ENCODE results near the gene FNDC3B.

FNDC3B gene

DNA sequence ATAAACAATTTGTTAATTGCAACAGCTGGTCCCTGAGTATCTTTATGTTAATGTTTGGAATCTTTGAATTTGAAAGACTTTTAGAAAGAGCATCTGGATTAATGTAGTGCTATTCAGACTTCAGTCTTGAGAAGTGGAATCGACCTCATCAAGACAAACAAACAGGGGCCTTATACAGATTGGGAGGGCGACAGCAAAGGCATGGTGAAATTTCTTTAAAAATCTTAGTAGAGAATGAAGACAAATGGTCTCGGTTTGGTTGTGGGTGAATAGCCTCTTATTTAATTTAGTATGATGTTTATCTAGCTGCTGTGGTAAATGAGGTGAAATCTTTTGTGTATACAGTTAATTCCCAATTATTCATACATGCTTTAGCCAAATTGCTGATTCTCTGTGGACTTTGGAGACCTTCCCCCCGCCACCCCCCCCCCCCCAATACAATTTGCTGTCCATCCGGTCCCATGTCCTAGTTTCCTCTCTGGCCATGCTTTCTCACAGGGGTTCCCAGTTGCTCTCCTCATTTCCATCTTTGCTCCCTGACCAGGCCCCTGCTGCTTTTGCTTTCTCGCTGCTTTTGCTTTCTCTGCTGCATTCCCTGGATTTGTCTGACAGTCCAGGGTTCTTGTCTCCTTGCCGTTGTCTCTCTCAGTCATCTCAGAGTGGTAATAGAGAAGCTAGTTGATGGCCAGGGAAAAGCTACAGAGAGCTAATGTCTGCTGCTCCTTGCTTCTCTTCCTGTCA is 135.3 kb downstream of the FNDC3B start:
- no peak for DNase-seq

DNA sequence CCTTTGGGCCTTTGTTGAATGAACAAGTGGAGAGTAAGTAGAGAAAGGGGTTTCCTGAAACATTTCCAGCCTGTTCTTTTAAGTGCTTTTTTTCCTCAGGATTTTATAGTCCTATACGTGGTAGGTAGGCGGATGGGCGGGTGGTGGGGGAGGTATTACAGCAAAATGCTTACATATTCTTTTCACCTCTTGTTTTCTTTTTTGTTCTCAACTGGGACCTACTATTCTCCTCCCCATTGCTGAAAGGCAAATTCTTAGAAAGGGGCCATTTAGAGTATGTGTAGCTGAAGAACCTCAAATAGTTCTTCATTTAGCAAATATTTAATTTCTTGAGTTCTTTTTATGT is 135.8 kb downstream of the FNDC3B start:
- no peak for DNase-seq

DNA sequence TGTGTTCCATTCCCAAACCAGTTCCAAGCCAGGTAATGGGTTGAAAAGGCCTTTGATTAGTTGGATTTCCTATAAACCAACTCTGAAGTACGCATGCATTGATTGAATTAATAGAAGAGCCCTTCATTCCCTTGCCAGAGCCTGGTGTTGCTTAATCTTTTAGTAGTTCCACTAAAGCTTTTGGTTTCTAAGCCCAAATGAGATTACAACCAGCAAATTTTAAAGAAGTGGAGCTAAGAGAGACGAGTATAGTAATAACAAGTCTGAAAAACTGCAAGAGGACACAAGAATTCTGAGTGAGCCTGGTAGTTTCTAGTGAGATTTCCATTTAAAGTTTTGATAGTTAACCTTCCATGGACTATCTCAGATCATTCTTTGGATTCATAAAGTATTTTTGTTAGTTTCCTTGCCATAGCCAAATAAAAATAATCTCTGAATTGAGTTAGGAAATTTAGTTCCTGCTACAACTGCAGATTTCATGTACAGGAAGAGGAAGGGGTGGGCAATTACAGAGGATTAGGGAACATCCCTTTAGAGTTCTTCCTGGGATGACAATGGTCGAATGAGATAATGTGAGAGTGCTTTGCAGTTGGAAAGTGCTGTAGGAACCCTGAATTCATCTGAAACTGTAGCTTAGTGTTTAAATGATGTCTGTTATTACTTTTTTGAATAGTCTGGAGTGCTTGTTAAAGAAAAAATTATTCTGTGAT is 136.8 kb downstream of the FNDC3B start:
- DNase-seq: no peak

DNA sequence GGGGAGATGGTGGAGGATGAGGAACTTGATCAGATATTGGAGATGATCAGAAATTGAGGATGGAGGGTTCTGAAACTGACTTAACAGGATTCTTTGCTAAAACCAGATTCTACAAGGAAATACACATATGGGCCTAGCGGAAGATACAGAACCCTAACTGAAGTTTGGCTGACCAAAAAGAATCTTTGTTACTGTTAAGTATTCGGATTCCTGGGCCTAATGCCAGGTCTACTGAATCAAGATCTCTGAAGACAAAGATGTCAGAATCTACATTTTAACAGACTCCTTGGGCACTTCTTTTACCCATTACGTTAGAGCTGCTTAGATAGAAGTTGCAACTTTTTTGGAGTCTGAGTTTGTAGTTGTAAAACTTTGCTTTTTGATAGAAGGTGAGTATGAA is 137.7 kb downstream of the FNDC3B start:
- no peak for DNase-seq

DNA sequence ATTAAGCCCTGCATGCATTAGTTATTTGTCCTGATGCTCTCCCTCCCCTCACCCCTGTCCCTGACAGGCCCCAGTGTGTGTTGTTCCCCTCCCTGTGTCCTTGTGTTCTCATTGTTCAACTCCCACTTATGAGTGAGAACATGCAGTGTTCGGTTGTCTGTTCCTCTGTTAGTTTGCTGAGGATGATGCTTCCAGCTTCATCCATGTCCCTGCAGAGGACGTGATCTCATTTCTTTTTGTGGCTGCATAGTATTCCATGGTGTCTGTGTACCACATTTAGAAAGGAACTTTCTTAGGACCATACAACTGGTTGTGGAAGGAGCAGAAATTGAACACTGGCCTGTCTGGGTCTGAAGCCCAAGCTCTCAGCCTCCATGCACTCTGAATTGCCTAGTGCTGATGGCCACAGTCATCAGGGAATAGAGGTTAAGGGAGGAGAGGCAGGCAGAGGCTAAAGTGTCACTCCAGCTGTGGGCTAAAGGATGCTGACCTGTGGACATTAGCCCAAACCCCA is 138.5 kb downstream of the FNDC3B start:
- DNase-seq: no peak

DNA sequence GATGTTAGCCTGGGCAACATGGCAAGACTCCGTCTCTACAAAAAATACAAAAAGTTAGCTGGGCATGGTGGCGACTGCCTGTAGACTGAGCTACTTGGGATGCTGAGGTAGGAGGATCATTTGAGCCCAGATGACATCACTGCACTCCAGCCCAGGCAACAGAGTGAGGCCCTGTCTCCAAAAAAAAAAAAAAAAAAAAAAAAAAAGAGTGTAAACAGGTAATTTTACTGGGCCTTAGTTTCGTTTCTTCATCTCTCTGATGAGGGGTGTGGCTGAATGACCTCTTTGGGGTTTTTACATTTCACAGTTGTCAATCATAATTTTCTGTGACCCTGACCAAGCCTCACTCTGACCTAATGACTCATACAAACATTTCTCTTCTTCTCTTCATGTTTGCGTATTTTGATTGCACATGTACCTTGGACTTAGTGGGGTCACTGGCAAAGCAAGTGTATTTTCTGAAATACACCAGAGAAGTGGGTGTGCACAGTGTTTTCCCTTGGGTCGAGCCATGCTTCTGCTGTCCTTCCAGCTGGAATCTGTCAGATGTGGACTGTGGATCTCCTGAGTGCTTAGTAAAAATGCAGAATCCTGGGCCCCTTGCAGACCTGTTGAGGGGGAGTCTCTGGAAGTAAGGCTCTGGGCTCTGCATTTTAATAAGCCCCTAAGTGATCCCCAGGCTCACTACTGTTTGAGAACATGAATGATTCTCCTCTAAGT is 140.5 kb downstream of the FNDC3B start:
- no peak for DNase-seq

DNA sequence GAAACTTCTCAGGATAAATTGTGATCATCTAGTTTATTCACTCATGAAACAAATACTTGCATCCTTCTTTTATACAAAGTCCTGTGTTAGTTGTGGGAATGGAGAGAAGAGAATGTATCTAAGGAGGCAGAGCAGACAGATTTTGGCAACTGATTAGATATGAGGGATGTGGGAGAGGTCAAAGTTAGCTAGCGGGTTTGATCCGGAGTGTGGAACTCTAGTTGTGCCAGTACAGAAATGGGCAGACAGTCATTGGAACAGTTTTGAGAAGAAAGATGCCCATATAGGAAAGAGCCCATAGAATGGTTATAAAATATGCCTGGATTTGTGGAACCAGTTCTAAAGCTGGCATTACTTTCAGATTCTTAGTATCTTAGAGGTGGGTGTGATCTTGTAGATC is 141.1 kb downstream of the FNDC3B start:
- no peak for DNase-seq

DNA sequence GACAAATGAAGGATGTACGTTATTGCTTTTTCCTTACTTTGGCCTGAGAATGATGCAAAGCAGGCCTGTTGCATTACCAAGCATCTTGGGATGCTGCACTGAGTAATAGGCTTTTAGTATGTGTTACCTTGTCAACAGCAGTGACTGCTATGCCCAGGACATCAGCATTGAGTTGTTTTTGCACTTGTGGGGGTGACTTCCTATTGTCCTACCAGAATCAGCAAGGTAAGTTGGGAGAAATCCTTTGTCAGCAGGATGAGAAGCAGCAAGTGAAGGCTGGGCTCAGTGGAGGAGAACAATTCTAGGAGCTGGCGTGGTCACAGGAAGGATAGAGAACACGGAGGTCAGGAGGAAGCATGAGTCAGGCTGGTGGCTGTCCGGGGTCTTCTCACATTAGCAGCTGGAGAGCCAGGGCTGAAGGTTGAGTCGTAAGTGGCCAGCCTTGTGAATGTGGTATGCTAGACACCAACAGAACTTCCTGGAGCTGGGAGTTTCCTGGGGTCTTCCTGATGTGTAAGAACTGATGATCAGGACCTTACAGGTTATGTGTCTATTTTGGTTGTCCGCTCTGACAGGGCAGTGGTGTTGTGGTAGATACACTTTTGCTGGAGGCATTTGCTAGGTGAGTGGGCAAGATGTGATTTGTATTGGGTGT is 142.7 kb downstream of the FNDC3B start:
- no peak for DNase-seq

DNA sequence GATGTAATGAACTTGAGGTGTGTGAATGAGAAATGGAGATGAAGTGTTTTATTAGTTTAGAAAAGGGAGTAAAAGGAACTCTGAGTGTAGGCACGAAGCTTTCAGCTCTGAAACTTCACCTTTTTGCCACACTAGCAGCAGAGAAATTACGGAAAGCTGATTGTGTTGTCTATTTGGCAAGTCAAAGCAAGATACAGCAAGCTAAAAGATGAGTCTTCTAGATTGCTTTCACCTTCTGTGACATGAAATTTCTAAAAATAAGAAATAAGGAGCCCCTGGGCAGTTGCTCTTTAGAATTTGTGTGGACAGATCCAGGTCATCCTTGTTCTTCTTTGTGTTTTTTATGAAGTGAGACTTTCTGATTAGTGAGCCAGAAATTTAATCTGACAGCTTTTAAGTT is 143.4 kb downstream of the FNDC3B start:
- no peak for DNase-seq

DNA sequence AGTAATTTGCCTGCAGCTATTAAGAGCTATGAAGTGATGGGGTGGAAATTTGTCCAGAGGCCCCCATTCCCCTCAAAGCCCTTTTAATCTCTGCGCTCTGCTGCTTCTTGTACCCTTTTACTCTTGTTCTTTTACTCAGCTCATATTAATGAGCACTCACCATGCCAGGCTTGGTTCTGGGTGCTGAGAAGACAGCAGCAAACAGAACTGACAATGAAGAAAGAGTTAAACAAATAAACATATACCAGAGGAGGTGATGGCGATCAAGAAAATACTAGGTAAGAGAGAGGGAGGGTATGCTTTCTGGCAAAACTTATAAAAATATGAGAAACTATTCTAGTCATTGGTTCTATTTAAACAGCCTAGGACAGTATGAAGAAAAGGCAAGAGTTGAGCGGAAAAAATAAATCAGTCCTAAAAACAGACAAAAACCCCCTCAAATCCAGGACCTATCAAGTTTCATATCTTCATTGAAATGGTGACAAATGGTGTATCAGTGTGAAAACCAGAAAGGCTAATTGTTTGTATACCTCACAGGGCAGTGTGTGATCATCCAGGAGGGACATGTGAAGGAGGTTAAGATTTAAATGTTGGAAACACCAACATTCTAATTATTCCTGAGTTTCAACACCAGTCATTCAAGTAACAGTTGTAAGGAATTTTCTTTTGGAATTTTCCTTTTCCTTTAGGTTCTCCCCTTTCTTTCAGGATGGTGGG is 144.9 kb downstream of the FNDC3B start:
- no peak for DNase-seq

DNA sequence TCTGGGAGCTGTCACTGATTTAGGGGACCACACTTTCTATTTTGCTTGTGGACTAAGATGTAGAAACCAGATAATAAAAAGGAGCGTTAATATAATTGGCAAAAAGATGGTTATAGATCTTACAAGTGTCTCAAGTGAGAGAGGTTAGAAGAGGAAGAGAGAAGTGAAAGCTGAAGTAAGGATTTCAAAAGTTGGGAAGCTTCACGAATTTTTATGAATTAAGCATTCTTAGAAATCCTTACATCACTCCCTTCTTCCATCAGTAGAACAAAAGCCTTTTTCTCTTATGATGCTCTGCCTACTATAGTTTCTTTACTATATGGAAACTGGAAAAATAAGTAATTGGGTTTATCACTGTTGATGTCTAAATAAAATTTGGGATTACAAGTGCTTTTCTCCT is 146.5 kb downstream of the FNDC3B start:
- no peak for DNase-seq

DNA sequence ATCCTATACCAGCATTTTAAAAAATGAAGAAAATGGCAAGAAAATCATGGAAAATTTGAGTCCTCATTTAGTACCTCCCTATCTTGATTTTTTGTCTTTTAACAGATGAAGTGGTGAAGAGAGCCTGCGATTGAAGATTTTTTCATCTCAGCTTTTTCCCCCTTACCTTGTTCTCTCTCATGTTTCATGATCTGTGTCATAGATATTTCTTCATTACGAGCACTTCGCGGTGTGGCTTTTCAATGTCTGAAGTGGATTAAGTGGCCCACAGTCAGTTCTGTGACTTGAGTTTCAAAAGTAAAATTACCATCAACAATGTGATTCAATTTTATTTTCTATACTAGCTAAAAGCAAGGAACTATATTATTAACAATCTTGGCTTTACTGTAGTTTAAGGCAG is 147.2 kb downstream of the FNDC3B start:
- no peak for DNase-seq

DNA sequence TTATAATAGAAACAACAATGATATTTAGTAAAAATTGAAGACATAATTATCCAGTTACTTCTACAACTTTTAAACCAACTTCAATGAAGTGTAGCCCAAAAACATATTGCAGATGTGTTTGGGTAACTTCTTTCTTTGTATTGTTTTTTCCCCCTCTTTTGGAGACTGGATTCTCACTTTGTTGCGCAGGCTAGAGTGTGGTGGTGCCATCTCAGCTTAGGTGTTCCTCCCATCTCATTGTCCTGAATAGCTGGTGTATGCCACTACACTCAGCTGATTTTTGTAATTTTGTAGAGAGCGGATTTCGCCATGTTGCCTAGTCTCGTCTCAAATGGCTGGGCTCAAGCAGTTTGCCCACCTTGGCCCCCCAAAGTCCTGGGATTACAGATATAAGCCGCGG is 148.1 kb downstream of the FNDC3B start:
- DNase-seq: no peak

DNA sequence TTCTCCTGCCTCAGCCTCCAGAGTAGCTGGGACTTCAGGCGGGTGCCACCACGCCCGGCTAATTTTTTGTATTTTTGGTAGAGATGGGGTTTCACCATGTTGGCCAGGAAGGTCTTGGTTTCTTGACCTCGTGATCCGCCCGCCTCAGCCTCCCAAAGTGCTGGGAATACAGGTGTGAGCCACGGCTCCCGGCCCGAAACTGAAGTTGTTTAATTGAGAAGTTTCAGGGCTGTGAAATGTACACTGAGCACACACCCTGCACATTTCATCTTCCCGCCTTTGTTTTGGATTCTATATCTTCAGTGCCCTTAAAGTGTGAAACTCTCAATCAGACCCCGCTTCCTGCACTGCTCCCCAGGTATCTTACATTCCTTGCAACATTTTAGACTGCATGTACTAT is 149.1 kb downstream of the FNDC3B start:
- DNase-seq: no peak

DNA sequence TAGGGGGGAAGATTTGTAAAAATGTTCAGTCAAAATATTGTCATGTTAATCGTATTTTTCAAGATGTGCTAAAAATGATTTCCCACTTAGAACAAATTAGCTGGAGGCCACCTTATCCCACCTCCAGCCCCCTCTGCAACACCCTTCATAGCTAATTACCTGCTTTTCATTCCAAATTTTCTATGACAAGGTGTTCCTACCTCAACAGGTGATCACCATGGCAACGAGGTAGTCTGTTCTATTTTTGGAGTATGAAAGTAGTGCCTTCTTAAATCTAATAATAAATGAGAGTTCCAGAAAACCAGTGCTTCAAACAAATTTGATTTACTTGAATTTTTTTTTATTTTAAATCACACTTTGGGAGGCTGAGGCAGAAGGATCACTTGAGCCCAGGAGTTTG is 149.8 kb downstream of the FNDC3B start:
- no peak for DNase-seq

DNA sequence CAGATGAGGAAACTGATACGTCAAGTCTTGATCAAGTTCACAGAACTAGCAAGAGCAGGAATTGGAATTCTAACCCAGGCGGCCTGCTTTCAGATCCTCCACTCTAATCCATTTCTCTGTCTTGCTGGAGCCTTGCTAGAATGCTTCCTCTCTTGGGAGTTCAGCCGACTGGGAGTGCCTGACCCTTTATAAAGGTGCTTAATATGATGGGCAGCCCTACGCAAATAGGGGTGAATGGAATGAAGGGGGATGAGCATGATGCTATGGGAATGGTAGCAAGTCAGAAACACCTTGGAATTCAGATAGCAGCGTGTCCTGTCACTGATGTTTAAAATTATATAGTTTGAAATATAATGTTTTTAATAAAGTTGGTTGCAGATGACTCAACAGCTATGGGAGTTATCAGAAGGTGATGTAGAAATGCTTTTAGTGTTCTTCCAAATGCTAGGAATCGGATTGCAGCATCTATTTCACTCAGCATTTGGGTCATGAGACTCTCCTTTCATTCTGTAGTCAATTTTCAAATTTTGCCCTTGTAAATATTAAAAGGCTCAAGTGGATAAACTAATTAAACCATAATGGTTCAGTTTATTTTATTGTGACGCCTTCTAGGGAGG is 150.7 kb downstream of the FNDC3B start:
- DNase-seq: no peak

DNA sequence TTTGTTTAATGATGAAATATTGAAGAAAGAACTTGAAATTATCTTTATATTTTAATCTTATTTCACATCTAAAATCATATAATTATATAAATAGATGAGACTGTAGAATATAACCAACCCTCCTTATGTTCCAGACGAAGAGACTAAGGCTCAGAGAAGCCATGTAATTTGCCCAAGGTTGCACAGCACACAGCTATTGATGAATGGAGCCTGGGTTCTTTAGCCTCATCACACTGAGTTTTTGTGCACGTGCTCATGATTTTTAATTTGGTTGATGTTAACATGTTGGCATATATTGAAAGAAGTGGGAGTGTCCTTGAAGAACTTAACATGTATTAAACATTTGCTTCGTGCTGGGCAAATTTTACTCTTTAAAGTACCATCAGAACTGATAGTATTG is 151.6 kb downstream of the FNDC3B start:
- DNase-seq: no peak

DNA sequence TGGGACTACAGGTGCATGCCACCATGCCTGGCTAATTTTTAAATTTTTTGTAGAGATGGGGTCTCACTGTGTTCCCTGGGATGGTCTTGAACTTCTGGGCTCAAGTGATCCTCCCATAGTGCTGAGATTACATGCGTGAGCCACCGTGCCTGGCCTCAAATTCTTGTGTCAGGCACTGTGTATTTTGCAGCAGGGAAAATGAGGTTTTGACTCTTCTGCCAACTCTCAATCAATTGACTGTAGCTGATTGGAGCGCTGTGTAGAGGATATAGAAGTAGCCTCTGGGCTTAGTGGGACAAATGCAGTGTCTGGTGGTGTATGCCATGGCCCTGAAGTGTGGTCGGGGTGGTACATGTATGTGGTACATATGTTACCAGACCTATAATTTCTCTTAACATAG is 152.3 kb downstream of the FNDC3B start:
- DNase-seq: no peak

DNA sequence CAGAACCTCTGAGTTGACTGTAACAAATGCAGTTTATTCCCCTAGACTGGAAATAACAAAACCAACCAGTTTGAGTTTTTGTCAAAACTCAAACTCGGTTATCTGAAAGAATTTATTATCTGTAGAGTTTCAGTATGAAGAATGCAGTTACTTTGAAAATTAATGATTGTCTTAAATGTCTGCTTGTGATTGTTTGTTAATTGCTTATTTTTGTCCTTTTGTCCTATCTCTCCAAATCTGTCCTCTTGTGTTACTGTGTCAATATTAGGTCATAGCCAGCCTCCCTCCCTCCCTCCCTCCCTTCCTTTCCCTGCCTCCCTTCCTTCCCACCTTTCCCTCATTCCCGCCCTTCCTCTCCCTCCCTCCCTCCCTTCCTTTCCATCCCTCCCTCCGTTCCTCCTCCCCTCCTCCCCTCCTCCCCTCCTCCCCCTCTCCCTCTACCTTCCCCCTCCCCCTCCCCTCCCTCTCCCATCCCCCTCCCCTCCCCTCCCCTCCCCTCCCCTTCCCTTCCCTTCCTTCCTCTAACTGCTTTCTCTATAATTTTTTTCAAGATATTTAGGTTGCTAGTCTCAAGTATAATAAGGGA is 153.5 kb downstream of the FNDC3B start:
- DNase-seq: no peak

DNA sequence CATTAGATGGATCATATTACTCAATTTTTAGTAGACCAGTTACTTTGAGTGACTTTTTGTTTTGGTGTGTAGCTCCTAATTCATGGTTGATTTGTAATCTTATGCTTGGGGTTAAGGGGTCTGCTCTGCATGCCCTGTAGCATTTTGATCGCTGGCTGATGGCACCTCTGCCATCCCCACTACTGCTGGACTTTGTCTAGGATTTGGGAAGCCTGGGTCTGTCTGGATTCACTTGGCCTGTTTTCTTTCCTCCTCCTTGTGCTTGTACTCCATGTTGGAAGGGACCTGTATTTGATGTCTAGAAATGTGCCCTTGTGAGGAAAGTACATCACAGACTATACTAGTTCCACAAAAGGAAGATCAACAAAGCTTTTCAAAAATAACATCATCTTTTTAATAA is 154.1 kb downstream of the FNDC3B start:
- no peak for DNase-seq

DNA sequence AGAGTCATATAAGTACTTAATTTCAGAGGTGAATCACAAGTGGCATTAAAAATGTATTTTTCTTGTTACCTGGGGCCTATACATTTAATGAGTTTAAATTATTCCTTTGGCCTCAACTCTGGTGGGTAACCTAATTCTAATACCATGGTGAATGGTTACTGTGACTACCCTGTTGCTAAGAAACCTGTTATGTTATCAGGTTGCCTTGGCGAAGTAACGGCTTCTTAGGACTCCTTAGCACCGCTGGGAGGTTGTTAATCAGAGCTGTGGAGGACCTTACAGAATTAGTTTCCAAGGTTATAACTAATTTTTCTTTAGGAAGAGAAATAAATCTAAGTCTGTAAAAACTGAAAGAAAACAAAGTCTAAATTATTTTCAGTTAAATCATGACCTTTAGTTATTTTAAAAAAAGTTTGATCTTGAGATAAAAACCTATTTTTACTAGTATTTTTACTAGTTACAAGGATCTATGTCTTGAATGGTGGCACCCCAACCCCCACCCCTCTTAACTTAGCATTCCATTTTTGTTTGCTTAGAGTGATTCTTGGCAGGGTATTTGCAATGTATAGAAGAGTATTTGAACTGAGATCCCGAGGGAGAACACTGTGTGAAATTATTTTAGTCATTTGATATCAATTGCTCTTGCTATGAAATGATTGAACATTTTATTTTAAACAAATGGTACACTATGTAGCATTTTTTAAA is 155.5 kb downstream of the FNDC3B start:
- no peak for DNase-seq

All from stimulated activated CD4-positive, alpha-beta T cell treated with anti-CD3 and anti-CD28 coated beads, Interleukin-4, amount 100 ng/mL, for 4 hours (primary cell).